Psoas muscle (tissue), 8 donors: ENCODE measurements around the gene CCNQ. TPM values are rescaled to one million over a fixed set of nuclear protein-coding genes. Genes with fewer than 3 reads are reported as not detected.
A peak's percentile ranks its signal among the peaks of the same experiment; 100 is the strongest.

Source experiments
- ATAC-seq, 4 donors: fragments of 200-7000 bp; cut with Tn5 transposase; one replicate each; pipeline ENCODE4 v1.9.1; 2020; ENCODE audit warnings: moderate library complexity in 3 of 4, mild to moderate bottlenecking in 2 of 4
- DNase-seq, 2 donors: peaks; one replicate each; pipeline ENCODE4 v3.0.0-alpha.2; 2020
- H3K27ac ChIP-seq: fragments of 200-600 bp; one replicate; pipeline ENCODE4 v1.8.0; 2022
- H3K27me3 ChIP-seq, 3 donors: fragments of 200-600 bp in 1 of 3; one replicate each; pipeline versions ENCODE4 v1.6.1 to v1.8.0; 2013 to 2022; ENCODE audit warnings: low read length in 2 of 3, mild to moderate bottlenecking in 2 of 3, moderate library complexity in 1 of 3; ENCODE audit not compliant: insufficient read depth in 3 of 3
- H3K36me3 ChIP-seq, 2 donors: fragments of 200-600 bp in 1 of 2; one replicate each; pipeline versions ENCODE4 v1.6.1 to v1.8.0; 2013 to 2022; ENCODE audit warnings: low read depth in 1 of 2, mild to moderate bottlenecking in 1 of 2, moderate library complexity in 1 of 2; ENCODE audit not compliant: insufficient read depth in 1 of 2
- H3K4me1 ChIP-seq: fragments of 200-600 bp; one replicate; pipeline ENCODE4 v1.8.0; 2022
- H3K4me3 ChIP-seq: fragments of 200-600 bp; one replicate; pipeline ENCODE4 v1.8.0; 2022; ENCODE audit warnings: mild to moderate bottlenecking
- H3K9me3 ChIP-seq: fragments of 200-600 bp; one replicate; pipeline ENCODE4 v1.8.0; 2022
- WGBS, 3 donors: extraction: QIAGEN DNeasy Blood & Tissue Kit; methylation state at CpG; one replicate each; pipeline versions ENCODE4 v1.1.6 to v1.1.7; 2013; 5-methylcytosine and 5-hydroxymethylcytosine counted together
- intact Hi-C, 2 donors: fragments of 100-400 bp; cut with DNase I; formaldehyde crosslinking; loops; one replicate each; pipeline versions ENCODE4 v1.11.0 to v1.14.2; 2022
- polyA plus RNA-seq, 3 donors: library from polyadenylated mRNA; stranded (reverse); fragments of 200-250 nt; gene quantifications; one replicate each; pipeline ENCODE4 v1.2.3, GENCODE V29; 2013
- total RNA-seq, 4 donors: library from RNA; stranded (reverse); fragmentation: NEBNext Ultra II Directional in 2 of 4; extraction: Animal tissue kit (Norgen Biotek cat#: 25700) in 2 of 4; gene quantifications; one replicate each; pipeline versions ENCODE4 v1.2.1 to v1.2.4, GENCODE V29; 2021 to 2023
- TF ChIP-seq, protein P1 (sequence below): fragments of 200-600 bp; IDR thresholded peaks from one replicate; pipeline ENCODE4 v1.8.0; 2022; ENCODE audit warnings: antibody characterized with exemption
- donor health status: healthy with polysubstance abuse.
- donor health status: DM: no; HTN: no; CAD: no; lungs with moderate emphysema.
- donor health status: Bipolar disorder and iron deficiency.
- donor health status: healthy.
- donor health status: DM: yes; HTN: yes; CAD: no.
- donor health status: DM: no; HTN: no; CAD: no.
- donor health status: DM: no; HTN: no; CAD: no.
- donor health status: DM: yes; HTN: yes; CAD: no.

Gene CCNQ
- total and polyA plus RNA-seq, 7 donors, result 17.0 to 53.5 (median 34.3) TPM

DNA sequence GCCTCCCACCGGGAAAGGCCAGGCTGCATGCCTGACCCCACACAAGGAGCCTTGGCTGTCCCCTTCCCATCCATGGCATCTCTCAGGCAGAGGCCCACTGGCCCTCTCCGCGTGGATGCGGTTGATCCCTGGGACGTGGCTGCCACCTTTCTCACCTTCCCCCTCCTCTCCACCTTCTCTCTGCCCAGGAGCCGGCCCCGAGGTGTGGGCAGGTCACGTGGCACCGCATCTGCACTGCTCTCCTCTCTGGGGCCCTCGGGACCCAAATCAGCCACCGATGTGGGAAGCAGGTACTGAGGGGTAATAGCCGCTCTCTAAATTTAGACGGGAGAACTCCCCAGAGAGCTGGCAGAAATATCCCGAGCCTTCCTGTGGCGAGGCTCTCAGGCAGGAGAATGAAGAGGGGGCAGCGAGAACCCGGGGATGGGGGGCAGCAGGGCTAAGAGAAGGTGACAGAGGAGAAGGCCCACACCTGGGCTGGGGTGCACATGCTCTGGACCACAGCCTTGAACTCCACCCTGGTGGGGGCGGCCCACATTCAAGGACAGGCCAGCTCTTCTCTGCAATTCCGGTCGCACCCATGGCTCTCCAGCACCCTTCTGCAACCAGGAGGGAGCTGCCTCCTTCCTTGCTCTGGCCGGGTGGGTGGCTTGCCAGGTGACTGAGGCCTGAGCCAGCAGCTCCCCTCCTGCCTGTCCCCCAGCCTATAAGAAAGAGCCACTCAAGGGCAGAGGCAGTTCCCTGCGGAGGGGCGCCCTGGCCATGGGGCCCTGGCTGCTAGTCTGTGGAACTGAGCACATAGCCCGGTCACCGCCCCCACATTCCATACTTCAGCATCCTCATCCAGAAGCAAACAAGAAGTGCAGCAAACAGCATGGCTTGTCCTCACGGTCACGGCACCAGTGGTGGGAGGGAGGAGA is 38.4 kb upstream of the CCNQ start:
- 82 to 95% (median 85%) methylated on average over 11 to 27 of the region's 27 CpGs for WGBS, 3 donors
- H3K36me3 ChIP-seq, result no peaks in the 10 kb centered on the region
- intact Hi-C loops, result no loop called here
- H3K9me3 ChIP-seq, result no peaks in the 10 kb centered on the region
- no peak overlapping the region for H3K27ac ChIP-seq
- ATAC-seq (no peak), DNase-seq (peak in 1 of 2 donors; percentile 39)
- H3K4me1 ChIP-seq, result no peaks in the 10 kb centered on the region
- TF ChIP-seq, protein P1, sequence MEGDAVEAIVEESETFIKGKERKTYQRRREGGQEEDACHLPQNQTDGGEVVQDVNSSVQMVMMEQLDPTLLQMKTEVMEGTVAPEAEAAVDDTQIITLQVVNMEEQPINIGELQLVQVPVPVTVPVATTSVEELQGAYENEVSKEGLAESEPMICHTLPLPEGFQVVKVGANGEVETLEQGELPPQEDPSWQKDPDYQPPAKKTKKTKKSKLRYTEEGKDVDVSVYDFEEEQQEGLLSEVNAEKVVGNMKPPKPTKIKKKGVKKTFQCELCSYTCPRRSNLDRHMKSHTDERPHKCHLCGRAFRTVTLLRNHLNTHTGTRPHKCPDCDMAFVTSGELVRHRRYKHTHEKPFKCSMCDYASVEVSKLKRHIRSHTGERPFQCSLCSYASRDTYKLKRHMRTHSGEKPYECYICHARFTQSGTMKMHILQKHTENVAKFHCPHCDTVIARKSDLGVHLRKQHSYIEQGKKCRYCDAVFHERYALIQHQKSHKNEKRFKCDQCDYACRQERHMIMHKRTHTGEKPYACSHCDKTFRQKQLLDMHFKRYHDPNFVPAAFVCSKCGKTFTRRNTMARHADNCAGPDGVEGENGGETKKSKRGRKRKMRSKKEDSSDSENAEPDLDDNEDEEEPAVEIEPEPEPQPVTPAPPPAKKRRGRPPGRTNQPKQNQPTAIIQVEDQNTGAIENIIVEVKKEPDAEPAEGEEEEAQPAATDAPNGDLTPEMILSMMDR, result no peak
- H3K4me3 ChIP-seq, result no peak overlapping the region
- peaks cover 0 to 16% (median 1%) of the 10 kb centered on the region in 3 donors for H3K27me3 ChIP-seq

DNA sequence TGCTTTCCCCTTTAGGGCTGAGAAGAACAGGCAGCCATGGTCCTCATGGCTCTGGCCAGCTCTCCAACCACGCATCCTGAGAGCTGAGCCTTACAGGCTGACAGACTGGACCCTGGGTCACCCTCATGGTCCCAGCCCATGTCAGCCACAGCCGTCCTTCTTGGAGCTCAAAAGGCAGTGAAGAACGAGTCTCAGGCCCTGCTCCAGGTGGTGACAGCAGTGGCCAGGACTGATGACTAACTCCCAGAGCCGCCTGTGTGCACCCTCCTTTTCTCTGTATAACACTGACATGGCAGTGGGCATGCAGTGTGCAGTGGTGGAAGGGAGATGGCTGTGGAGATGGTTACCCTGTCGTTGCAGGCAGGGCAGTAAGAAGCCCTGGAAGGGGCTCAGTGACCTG is 37.8 kb upstream of the CCNQ start:
- no peaks in the 10 kb centered on the region for H3K4me1 ChIP-seq
- peaks cover 0 to 10% (median 1%) of the 10 kb centered on the region in 3 donors for H3K27me3 ChIP-seq
- no peaks in the 10 kb centered on the region for H3K9me3 ChIP-seq
- no peak for ATAC-seq
- WGBS, 3 donors, result 61 to 87% (median 65%) methylated on average over 5 of the region's 5 CpGs
- H3K27ac ChIP-seq, result no peak overlapping the region
- intact Hi-C loops, result no loop called here
- no peaks in the 10 kb centered on the region for H3K36me3 ChIP-seq
- peak in 1 of 2 donors; percentile 30 for DNase-seq
- no peak overlapping the region for H3K4me3 ChIP-seq
- TF ChIP-seq, protein P1, result no peak

DNA sequence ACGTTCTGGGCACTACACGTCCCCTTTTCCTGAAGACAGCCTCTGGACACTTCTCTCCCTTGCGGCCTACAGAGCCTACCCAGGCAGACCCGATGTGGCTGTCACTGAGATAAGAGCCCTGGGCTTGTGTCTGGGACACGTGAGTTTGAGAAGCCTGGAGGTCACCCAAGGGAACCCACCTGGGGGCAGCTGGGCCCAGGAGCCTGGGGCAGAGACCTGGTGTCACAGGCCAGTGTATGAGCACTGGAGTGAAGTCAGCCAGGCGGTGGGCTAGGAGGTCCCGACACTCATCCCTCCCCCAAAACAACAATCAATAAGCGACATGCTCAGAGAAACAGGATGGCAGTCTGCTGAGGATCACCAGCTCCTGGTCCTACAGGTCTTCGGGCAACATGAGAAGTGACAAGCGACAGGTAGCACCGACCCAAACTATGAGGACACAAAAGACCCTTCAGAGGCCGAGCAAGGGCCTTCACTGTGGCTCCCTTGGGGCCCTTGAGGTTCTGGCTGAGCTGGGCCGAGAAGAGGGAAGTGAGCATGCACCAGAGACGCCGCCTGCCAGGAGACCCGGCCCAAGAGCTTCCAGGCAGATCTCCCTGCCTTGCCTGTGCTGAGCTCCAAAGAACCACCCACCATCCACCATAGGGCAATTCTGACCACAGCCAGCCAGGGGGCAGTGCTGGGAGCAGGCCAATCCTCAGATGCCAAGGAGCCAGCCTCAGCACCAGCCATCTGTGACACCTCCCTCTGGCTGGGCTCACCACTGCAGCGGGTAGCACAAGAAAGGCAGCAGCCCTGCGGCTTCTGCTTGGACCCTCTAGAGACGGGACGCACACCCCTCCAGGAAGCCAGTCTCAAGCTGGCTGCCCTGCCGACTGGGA is 37.1 kb upstream of the CCNQ start:
- TF ChIP-seq, protein P1, result no peak
- ATAC-seq, result no peak

DNA sequence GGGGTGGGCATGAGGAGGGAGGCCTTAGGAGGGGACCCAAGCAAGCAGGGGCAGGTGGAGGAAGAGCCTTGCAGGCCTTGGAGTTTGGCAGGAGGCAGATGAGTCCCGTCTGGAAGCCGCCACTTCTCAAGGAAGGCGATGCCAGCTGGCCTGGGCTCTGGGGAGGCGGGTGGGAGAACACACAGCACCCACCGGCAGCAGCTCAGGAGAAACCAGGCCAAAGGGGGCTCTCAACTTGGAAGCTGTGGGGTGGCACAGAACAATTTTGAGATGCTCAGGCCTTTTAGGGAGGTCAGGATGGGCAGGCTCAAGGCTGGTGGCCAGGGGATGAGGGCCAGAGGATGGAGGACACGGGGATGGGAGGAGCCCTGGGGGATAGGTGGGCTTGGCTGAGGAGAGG is 36.4 kb upstream of the CCNQ start:
- intact Hi-C loops, result no loop called here
- WGBS, 3 donors, result 69 to 83% (median 75%) methylated on average over 4 to 6 of the region's 6 CpGs
- Histone ChIP-seq H3K9me3 (no peaks in the 10 kb centered on the region), H3K36me3 (no peaks in the 10 kb centered on the region), H3K4me3 (no peak overlapping the region), H3K4me1 (no peaks in the 10 kb centered on the region), H3K27me3 (peaks cover 0 to 8% (median 0%) of the 10 kb centered on the region in 3 donors), H3K27ac (no peak overlapping the region)
- TF ChIP-seq, protein P1, result no peak
- ATAC-seq (no peak), DNase-seq (peak in 1 of 2 donors; percentile 39)

More for the DNA sequence above, 37.1 kb upstream of the CCNQ start:
- 78 to 83% (median 80%) methylated on average over 11 to 21 of the region's 21 CpGs for WGBS, 3 donors
- Histone ChIP-seq H3K27ac (no peak overlapping the region), H3K27me3 (peaks cover 0 to 10% (median 1%) of the 10 kb centered on the region in 3 donors), H3K4me3 (no peak overlapping the region), H3K36me3 (no peaks in the 10 kb centered on the region), H3K9me3 (no peaks in the 10 kb centered on the region), H3K4me1 (no peaks in the 10 kb centered on the region)
- DNase-seq, result peak in 1 of 2 donors; percentile 28
- intact Hi-C loops, result no loop called here
